ENCODE measurements around the gene CHD9. TPM values are rescaled to one million over a fixed set of nuclear protein-coding genes. Genes with fewer than 3 reads are reported as not detected.
"Not testable (repeated sequence)": the region's sequence is repeated elsewhere in the genome, so short reads cannot be mapped to it uniquely, and the experiment has no call there.

CHD9 gene
- total RNA-seq, 4 donors from 2014 or later: 37.4 to 112 (median 64.4) TPM

- in situ Hi-C loops (cut with MboI; ENCODE audit: low pct_ligation_motif_present in 1 of 4, low pct_unique_long_range_greater_than_20kb in 1 of 4, low sequenced_read_pairs in 3 of 4): no loop called here
- Histone ChIP-seq H3K9me3 (no peaks in the 10 kb centered on the region), H3K27me3 (no peaks in the 10 kb centered on the region), H3K36me3 (peaks cover 0 to 79% (median 38%) of the 10 kb centered on the region in 4 donors), H3K27ac (no peak overlapping the region), H3K4me1 (no peaks in the 10 kb centered on the region), H3K4me3 (no peak overlapping the region)
- 90 to 93% methylated on average over 3 of the region's 3 CpGs for WGBS, 2 donors (ENCODE audit: low coverage in 1 of 2)
- intact Hi-C loops (cut with DNase I; ENCODE audit: low total_unique reads): no loop called here
- DNase-seq: no peak
- TF ChIP-seq POLR2A (IDR thresholded peaks at IDR 0.05): no peak
- no peak for TF ChIP-seq CTCF (IDR thresholded peaks at IDR 0.05)
- no peak for TF ChIP-seq POLR2AphosphoS5 (IDR thresholded peaks at IDR 0.05)
- TF ChIP-seq EP300 (IDR thresholded peaks at IDR 0.05; ENCODE audit: low read depth): no peak
Observed at GRCh38 chr16:53258809-53259208, 204.0 kb downstream of the CHD9 start.

GRCh38 chr16:53261276-53261675 lies 206.5 kb downstream of the CHD9 start:
- 94% methylated on average over 2 of the region's 2 CpGs; no CpG with 5 or more reads in 1 of the 2 donors for WGBS, 2 donors (ENCODE audit: low coverage in 1 of 2)
- in situ Hi-C loops (cut with MboI; ENCODE audit: low pct_ligation_motif_present in 1 of 4, low pct_unique_long_range_greater_than_20kb in 1 of 4, low sequenced_read_pairs in 3 of 4) (no loop called here), intact Hi-C loops (cut with DNase I; ENCODE audit: low total_unique reads) (no loop called here)
- Histone ChIP-seq H3K4me1 (no peaks in the 10 kb centered on the region), H3K36me3 (peaks cover 0 to 81% (median 28%) of the 10 kb centered on the region in 4 donors), H3K27me3 (no peaks in the 10 kb centered on the region), H3K9me3 (no peaks in the 10 kb centered on the region), H3K27ac (no peak overlapping the region), H3K4me3 (no peak overlapping the region)
- TF ChIP-seq POLR2AphosphoS5 (IDR thresholded peaks at IDR 0.05) (no peak), CTCF (IDR thresholded peaks at IDR 0.05) (no peak), POLR2A (IDR thresholded peaks at IDR 0.05) (no peak), EP300 (IDR thresholded peaks at IDR 0.05; ENCODE audit: low read depth) (no peak)
- DNase-seq: no peak

GRCh38 chr16:53262645-53263044 lies 207.9 kb downstream of the CHD9 start:
- H3K27ac ChIP-seq: no peak overlapping the region
- no peaks in the 10 kb centered on the region for H3K27me3 ChIP-seq
- H3K4me3 ChIP-seq: no peak overlapping the region
- no peak for DNase-seq
- no peaks in the 10 kb centered on the region for H3K4me1 ChIP-seq
- H3K36me3 ChIP-seq: peaks cover 0 to 81% (median 21%) of the 10 kb centered on the region in 4 donors
- in situ Hi-C loops (cut with MboI; ENCODE audit: low pct_ligation_motif_present in 1 of 4, low pct_unique_long_range_greater_than_20kb in 1 of 4, low sequenced_read_pairs in 3 of 4): no loop called here
- H3K9me3 ChIP-seq: no peaks in the 10 kb centered on the region
- TF ChIP-seq EP300 (IDR thresholded peaks at IDR 0.05; ENCODE audit: low read depth): no peak
- no peak for TF ChIP-seq POLR2AphosphoS5 (IDR thresholded peaks at IDR 0.05)
- 92 to 97% methylated on average over 2 of the region's 2 CpGs for WGBS, 2 donors (ENCODE audit: low coverage in 1 of 2)
- intact Hi-C loops (cut with DNase I; ENCODE audit: low total_unique reads): no loop called here

GRCh38 chr16:53266156-53266555 lies 211.4 kb downstream of the CHD9 start:
- in situ Hi-C loops (cut with MboI; ENCODE audit: low pct_ligation_motif_present in 1 of 4, low pct_unique_long_range_greater_than_20kb in 1 of 4, low sequenced_read_pairs in 3 of 4): no loop called here
- H3K27me3 ChIP-seq: no peaks in the 10 kb centered on the region
- DNase-seq: no peak
- H3K9me3 ChIP-seq: no peaks in the 10 kb centered on the region
- no peak overlapping the region for H3K27ac ChIP-seq
- H3K36me3 ChIP-seq: peaks cover 0 to 69% (median 20%) of the 10 kb centered on the region in 4 donors
- intact Hi-C loops (cut with DNase I; ENCODE audit: low total_unique reads): no loop called here
- TF ChIP-seq CTCF (IDR thresholded peaks at IDR 0.05) (no peak), POLR2AphosphoS5 (IDR thresholded peaks at IDR 0.05) (no peak), POLR2A (IDR thresholded peaks at IDR 0.05) (no peak), EP300 (IDR thresholded peaks at IDR 0.05; ENCODE audit: low read depth) (no peak)
- H3K4me1 ChIP-seq: no peaks in the 10 kb centered on the region
- no peak overlapping the region for H3K4me3 ChIP-seq

- in situ Hi-C loops (cut with MboI; ENCODE audit: low pct_ligation_motif_present in 1 of 4, low pct_unique_long_range_greater_than_20kb in 1 of 4, low sequenced_read_pairs in 3 of 4): loop anchor here in 1 of 4 donors (25.0 kb wide), 1 partner anchor 209 kb away; no protein-coding TSS in a partner anchor
- H3K4me1 ChIP-seq; H3K4me3 ChIP-seq; DNase-seq; intact Hi-C loops (cut with DNase I; ENCODE audit: low total_unique reads); H3K9me3 ChIP-seq; H3K27ac ChIP-seq; H3K27me3 ChIP-seq: not testable (repeated sequence)
- WGBS, 2 donors (ENCODE audit: low coverage in 1 of 2): 100% methylated on average over 1 of the region's 2 CpGs
- H3K36me3 ChIP-seq: peaks cover 0 to 48% (median 23%) of the 10 kb centered on the region in 4 donors
Observed at GRCh38 chr16:53278498-53278897, 223.7 kb downstream of the CHD9 start.
